GM10248 (cell line): ENCODE measurements around the gene STON2.

Experiments used
- CTCF ChIA-PET: fragments of 300-600 bp; sonication (Branson Sonifier 250); formaldehyde crosslinking; extraction: SDS; loops from one replicate; lab custom pipeline; 2021; ENCODE audit warnings: antibody characterized with exemption; lab: Yijun Ruan, JAX
- POLR2A ChIA-PET: fragments of 350-650 bp; sonication (Branson Sonifier 250); formaldehyde crosslinking; extraction: SDS; loops from one replicate; lab custom pipeline; 2020; ENCODE audit warnings: antibody characterized with exemption; lab: Yijun Ruan, JAX
- DNase-seq: peaks from one replicate; pipeline ENCODE4 v3.0.0; 2012; ENCODE audit errors: extremely low spot score
- TF ChIP-seq, protein P1 (sequence below): IDR thresholded peaks from 2 replicates; pipeline ENCODE4 v1.5.1; 2012; ENCODE audit warnings: mild to moderate bottlenecking, low read depth; ENCODE audit errors: extremely low read depth, missing control alignments, control extremely low read depth

The STON2 gene

DNA sequence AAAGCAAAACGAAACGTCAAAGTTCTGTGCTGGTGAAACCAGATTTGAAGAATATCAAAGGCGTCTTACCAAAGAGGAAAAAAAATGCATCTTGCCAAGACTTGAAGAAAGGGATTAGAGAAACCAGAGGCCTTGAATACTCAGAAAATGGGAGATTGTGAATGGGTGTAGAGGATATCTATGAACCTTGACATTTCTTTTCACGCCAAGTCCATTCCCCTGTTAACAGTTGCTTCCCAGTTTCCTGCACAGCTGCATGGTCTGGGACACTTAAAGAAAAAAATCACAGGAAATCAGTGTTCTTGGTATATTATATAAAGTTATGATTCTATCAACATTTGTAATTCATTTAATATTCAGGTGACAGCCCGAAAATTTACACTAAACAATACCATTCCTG, 178.0 kb downstream of the STON2 start:
- CTCF ChIA-PET: interaction anchor here (1.5 to 1.9 kb wide), 2 partner anchors 11 to 15 kb away, joined by 4 to 5 read pairs; no protein-coding TSS in a partner anchor
- POLR2A ChIA-PET: no interaction called here
- DNase-seq: no peak
- TF ChIP-seq, protein P1, sequence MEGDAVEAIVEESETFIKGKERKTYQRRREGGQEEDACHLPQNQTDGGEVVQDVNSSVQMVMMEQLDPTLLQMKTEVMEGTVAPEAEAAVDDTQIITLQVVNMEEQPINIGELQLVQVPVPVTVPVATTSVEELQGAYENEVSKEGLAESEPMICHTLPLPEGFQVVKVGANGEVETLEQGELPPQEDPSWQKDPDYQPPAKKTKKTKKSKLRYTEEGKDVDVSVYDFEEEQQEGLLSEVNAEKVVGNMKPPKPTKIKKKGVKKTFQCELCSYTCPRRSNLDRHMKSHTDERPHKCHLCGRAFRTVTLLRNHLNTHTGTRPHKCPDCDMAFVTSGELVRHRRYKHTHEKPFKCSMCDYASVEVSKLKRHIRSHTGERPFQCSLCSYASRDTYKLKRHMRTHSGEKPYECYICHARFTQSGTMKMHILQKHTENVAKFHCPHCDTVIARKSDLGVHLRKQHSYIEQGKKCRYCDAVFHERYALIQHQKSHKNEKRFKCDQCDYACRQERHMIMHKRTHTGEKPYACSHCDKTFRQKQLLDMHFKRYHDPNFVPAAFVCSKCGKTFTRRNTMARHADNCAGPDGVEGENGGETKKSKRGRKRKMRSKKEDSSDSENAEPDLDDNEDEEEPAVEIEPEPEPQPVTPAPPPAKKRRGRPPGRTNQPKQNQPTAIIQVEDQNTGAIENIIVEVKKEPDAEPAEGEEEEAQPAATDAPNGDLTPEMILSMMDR: no peak

DNA sequence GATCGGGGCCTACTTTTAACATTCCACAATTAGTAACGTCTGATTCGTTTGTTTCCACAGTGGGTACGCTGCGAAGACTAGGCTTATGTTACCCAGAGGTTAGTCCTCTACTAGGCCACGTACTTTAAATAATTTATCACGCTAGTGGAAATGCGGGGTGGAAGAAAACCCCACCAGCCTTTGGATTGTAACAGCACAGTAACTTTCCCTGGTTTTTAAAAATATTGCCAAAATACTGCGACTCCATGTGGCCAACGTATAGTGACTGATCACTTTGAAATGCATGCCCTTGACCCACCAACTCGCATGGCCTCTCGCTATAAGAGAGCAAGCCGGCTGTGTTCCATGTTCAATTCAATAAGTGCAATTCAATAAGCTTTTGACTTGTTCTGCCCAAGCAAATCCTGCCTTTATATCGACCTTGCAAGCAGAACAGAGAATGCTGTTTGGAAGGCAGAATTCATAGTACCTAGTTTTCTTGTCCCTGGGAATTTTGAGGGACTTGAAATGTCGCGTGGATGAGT, 178.5 kb downstream of the STON2 start:
- ChIA-PET POLR2A (interaction anchor here (0.9 to 1.2 kb wide), 6 partner anchors 10 to 292 kb away, joined by 3 to 5 read pairs (median 4); no protein-coding TSS in a partner anchor), CTCF (interaction anchor here (0.8 to 1.9 kb wide), 7 partner anchors 11 to 265 kb away, joined by 3 to 6 read pairs (median 5); no protein-coding TSS in a partner anchor)
- DNase-seq: no peak
- TF ChIP-seq, protein P1: no peak

DNA sequence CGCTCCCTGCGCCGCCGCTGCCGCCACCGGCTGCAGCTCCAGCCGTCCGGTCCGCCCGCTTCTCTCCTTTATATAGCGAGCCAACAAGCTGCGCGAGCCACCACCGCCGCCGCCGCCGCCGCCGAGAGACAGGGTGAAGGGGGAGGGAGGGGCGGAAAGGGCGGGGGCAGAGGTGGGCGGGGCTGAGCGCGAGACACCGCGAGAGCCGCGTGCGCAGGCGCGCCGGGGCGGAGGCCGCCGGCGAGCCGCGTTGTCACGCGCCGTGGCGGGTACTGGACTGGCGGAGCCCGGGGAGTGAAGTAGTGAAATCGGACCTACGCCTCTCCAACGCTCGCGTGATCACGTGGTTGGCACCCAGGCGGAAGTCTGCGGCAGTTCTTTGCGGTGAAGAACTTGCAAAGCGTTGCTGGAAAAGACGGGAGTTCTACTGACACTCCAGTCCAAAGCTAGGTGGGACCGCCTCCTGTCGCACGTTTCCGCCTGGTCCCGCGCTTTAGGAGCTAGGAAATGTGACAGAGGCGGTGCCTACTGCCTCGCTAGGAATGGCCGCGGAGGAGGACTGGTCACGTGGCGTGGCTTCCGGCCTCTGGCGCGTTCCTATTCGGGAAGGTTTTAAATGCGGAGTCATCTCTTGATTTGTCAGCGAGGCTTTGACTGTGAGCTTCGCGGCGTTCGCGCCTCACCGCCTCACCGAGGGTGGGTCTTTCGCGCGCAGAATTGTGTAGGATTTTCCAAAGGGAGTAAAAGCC, 179.1 kb downstream of the STON2 start, which contains the start of gene GTF2A1:
TSS of gene GTF2A1 (minus strand) at position 130 of the 749 bp plus-strand sequence. CDS start 441 bp downstream, outside the sequence.
- TF ChIP-seq, protein P1: no peak
- ChIA-PET CTCF (interaction anchor here (0.8 to 1.8 kb wide), 6 partner anchors 45 to 266 kb away, joined by 3 to 6 read pairs (median 4); no protein-coding TSS in a partner anchor), POLR2A (interaction anchor here (0.6 to 1.2 kb wide), 21 partner anchors 8 to 438 kb away, joined by 3 to 8 read pairs (median 4); partner anchors contain the start of genes CEP128 and SEL1L)
- DNase-seq: peak; percentile 92

DNA sequence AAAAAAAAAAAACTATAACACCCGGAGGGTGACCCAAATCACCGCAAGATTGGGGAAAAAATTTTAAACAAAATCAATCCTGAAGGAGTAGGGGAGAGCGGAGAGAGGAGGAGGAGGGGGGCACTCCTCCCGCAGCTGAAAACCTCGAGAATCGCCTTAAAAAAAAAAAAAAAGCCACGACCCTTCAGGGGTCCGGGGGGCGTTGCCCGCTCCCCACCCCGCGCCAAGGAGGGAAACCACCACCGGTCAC, 179.6 kb downstream of the STON2 start:
- TF ChIP-seq, protein P1: no peak

DNA sequence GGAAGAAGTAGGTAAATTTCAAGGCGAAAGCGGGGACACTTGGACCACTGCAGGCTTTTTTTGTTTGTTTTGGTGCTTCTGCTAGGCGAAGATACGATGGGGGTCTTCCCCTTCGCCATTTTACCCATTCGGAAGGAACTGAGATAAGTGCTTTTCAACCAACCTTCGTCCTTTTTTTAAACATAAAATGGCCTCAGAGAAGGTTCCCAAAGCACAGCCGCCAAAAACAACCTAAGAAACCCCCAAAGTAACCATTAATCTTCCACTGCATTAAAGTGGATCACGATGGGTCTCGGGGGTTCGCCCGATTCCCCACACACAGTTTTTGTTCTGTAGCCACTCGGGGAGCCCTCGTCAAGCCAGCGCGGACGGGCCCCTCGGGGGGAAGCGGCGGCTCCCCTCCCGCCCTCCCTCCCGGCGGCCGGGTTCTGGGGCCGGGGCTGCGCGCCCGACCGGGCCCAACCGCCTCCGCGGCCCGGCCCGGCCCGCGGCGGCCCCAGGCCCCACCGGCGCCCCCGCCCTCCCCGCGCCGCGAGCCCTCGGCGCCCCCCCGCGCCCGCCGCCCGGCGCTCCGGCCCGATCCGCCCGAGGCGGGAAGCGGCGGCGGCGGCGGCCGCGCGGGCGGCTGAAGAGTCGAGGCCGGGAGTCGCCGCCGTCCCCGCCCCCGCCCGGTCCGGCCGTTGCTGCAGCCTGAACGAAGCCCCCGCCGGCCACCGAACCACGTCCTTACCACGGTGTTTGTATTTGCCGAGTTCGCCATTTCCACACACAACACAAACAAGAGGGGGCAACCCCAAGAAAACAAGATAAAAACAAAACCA, 180.2 kb downstream of the STON2 start:
- ChIA-PET POLR2A (interaction anchor here (0.5 to 1.2 kb wide), 15 partner anchors 24 to 314 kb away, joined by 3 to 8 read pairs (median 4); partner anchors contain the start of genes CEP128 and SEL1L), CTCF (interaction anchor here (0.8 to 1.8 kb wide), 6 partner anchors 9 to 245 kb away, joined by 3 to 6 read pairs (median 4); no protein-coding TSS in a partner anchor)
- DNase-seq: peak; percentile 29
- TF ChIP-seq, protein P1: no peak

More for the DNA sequence above, 179.6 kb downstream of the STON2 start:
- ChIA-PET CTCF (interaction anchor here (1.2 to 1.8 kb wide), 2 partner anchors 49 to 244 kb away, joined by 3 to 6 read pairs; no protein-coding TSS in a partner anchor), POLR2A (interaction anchor here (0.5 to 1.2 kb wide), 23 partner anchors 9 to 438 kb away, joined by 3 to 8 read pairs (median 4); partner anchors contain the start of genes CEP128 and SEL1L)
- DNase-seq: no peak
